ENCODE results near the gene IER2. TPM values are rescaled to one million over a fixed set of nuclear protein-coding genes. Genes with fewer than 3 reads are reported as not detected.
A peak's percentile ranks its signal among the peaks of the same experiment; 100 is the strongest.

Gene IER2
- total and polyA plus RNA-seq, 9 of the 15 experiments (the other 6 are each of a cell fraction or from before 2014, with no cell fraction given): 4.5 to 205 (median 23.7) TPM

DNA sequence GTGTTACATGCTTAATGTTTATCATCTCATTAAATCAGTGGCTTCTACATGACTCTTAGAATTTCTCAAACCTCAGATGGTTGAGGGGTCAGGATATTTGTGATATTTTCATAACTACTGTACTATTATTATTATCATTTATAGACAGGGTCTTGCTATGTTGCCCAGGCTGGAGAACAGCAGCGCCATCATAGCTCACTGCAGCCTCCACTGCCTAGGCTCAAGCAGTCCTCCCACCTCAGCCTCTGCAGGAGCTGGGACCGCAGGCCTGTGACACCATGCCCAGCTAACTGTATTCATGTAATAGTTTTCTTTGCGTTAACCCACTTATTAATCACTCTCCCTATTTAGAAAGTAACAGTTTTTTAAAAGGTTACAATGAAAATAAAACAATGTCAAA lies 9.5 kb downstream of the IER2 start:
- Histone ChIP-seq H3K4me3 (no peak overlapping the region), H3K27me3 (ENCODE audit: control insufficient read depth in 2 of 2, insufficient read depth in 2 of 2, low read length in 2 of 2) (no peaks in the 10 kb centered on the region), H3K36me3 (ENCODE audit: control insufficient read depth, insufficient read depth, low read length) (no peaks in the 10 kb centered on the region; the same call in 1 of the 3 replicates), H2AFZ (ENCODE audit: low read depth, low read length) (no peak overlapping the region), H4K20me1 (replicated peaks; ENCODE audit: control insufficient read depth, insufficient read depth, low read length) (peaks cover 7% of the 10 kb centered on the region; the same call in 1 of the 2 replicates), H3K4me2 (ENCODE audit: insufficient read depth, low read length) (no peak overlapping the region), H3K9me1 (ENCODE audit: control insufficient read depth, insufficient read depth, low read length) (no peaks in the 10 kb centered on the region), H3K9ac (ENCODE audit: insufficient read depth in 1 of 2, low read depth in 2 of 2, low read length in 2 of 2) (no peak overlapping the region), H3K27ac (ENCODE audit: extremely low read depth, low read depth, low read length) (no peak overlapping the region), H3K79me2 (ENCODE audit: control insufficient read depth, insufficient read depth, low read length) (peaks cover 19% of the 10 kb centered on the region), H3K9me3 (replicated peaks; ENCODE audit: control insufficient read depth, insufficient read depth, low read depth, low read length) (no peaks in the 10 kb centered on the region), H3K4me1 (replicated peaks in 1 of 2; ENCODE audit: control insufficient read depth in 2 of 2, insufficient read depth in 2 of 2, low read length in 2 of 2) (peaks cover 30 to 53% of the 10 kb centered on the region in 2 experiments)
- ATAC-seq (no peak), FAIRE-seq (no peak), DNase-seq (ENCODE audit: extremely low read depth in 1 of 4, low spot score in 3 of 4) (no peak)
- TF ChIP-seq BCOR (IDR thresholded peaks at IDR 0.05) (peak; percentile 40; the same call in 1 of the 2 replicates), CGGBP1 (CRISPR knock-in tag; IDR thresholded peaks at IDR 0.05) (no peak), ZBTB26 (CRISPR knock-in tag; IDR thresholded peaks at IDR 0.05) (no peak), NFYB (IDR thresholded peaks at IDR 0.05; ENCODE audit: extremely low read depth, insufficient read length) (no peak), ZNF197 (CRISPR knock-in tag; IDR thresholded peaks at IDR 0.05; ENCODE audit: low read depth) (no peak), ZNF212 (CRISPR knock-in tag; IDR thresholded peaks at IDR 0.05) (no peak), NCOA2 (IDR thresholded peaks at IDR 0.05; ENCODE audit: partially characterized antibody in 2 of 2) (no peak), E2F5 (CRISPR knock-in tag; IDR thresholded peaks at IDR 0.05) (no peak), SRSF1 (IDR thresholded peaks at IDR 0.05; ENCODE audit: low read depth, low read length) (no peak), KHSRP (IDR thresholded peaks at IDR 0.05) (no peak), TSC22D4 (tag; IDR thresholded peaks at IDR 0.05) (no peak), ZNF143 (CRISPR knock-in tag; IDR thresholded peaks at IDR 0.05) (no peak), RBM25 (IDR thresholded peaks at IDR 0.05; ENCODE audit: low read depth, low read length, severe bottlenecking) (peak; percentile 48), ZNF121 (CRISPR knock-in tag; conservative IDR thresholded peaks at IDR 0.05) (peak; percentile 82), ADNP (tag; IDR thresholded peaks at IDR 0.05) (0 out of 2 replicates have a peak, but pooled peaks have one; percentile 16), SETDB1 (IDR thresholded peaks at IDR 0.05; ENCODE audit: low read length) (no peak)
- TF ChIP-seq, protein P1, sequence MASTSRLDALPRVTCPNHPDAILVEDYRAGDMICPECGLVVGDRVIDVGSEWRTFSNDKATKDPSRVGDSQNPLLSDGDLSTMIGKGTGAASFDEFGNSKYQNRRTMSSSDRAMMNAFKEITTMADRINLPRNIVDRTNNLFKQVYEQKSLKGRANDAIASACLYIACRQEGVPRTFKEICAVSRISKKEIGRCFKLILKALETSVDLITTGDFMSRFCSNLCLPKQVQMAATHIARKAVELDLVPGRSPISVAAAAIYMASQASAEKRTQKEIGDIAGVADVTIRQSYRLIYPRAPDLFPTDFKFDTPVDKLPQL (IDR thresholded peaks at IDR 0.05; ENCODE audit: extremely low read depth, insufficient read length): no peak
- 80% methylated on average over 3 of the region's 3 CpGs for WGBS (ENCODE audit: insufficient coverage, low coverage, missing lambda C conversion rate)
- no TSS peak for BruUV-seq (replicated peaks)
- ChIA-PET POLR2A (no interaction called here), CTCF (ENCODE audit: low intra/inter-chr PET ratio) (no interaction called here)
- in situ Hi-C loops (cut with MboI) (no loop called here), intact Hi-C loops (cut with micrococcal nuclease) (no loop called here)
